ENCODE measurements around the gene KCNH5. TPM values are rescaled to one million over a fixed set of nuclear protein-coding genes. Genes with fewer than 3 reads are reported as not detected.

Gene KCNH5
- total and polyA plus RNA-seq, 2 experiments from 2014 or later, result 0.36 to 1.3 TPM

GRCh38 chr14:62745496-62745895 is 299.8 kb downstream of the KCNH5 start:
- Histone ChIP-seq H3K9me2 (replicated peaks; ENCODE audit: insufficient read depth) (no peaks in the 10 kb centered on the region), H3K27ac (no peak overlapping the region), H3K4me1 (ENCODE audit: insufficient read depth) (peaks cover 3% of the 10 kb centered on the region), H2AFZ (no peak overlapping the region), H3K9me3 (ENCODE audit: low read depth) (no peaks in the 10 kb centered on the region), H4K20me1 (ENCODE audit: insufficient read depth, poor library complexity, severe bottlenecking) (no peaks in the 10 kb centered on the region), H3K4me3 (no peak overlapping the region), H3K4me2 (no peak overlapping the region), H3K27me3 (no peaks in the 10 kb centered on the region), H3K79me2 (no peaks in the 10 kb centered on the region), H3K36me3 (replicated peaks; ENCODE audit: insufficient read depth, low read depth) (no peaks in the 10 kb centered on the region)
- 100% methylated on average over 1 of the region's 1 CpG for WGBS (ENCODE audit: low lambda C conversion rate, missing lambda C conversion rate)
- TF ChIP-seq EZH2 (IDR thresholded peaks at IDR 0.05; ENCODE audit: borderline replicate concordance) (no peak), CTCF (IDR thresholded peaks at IDR 0.05; ENCODE audit: poor library complexity) (no peak)
- DNase-seq (ENCODE audit: low spot score), result no peak

GRCh38 chr14:62743560-62743959 is 301.7 kb downstream of the KCNH5 start:
- no peak for DNase-seq (ENCODE audit: low spot score)

GRCh38 chr14:62743118-62743517 is 302.1 kb downstream of the KCNH5 start:
- Histone ChIP-seq H3K9me2 (replicated peaks; ENCODE audit: insufficient read depth) (no peaks in the 10 kb centered on the region), H3K4me1 (ENCODE audit: insufficient read depth) (peaks cover 10% of the 10 kb centered on the region), H4K20me1 (ENCODE audit: insufficient read depth, poor library complexity, severe bottlenecking) (no peaks in the 10 kb centered on the region), H3K27me3 (no peaks in the 10 kb centered on the region), H3K4me2 (no peak overlapping the region), H3K9me3 (ENCODE audit: low read depth) (no peaks in the 10 kb centered on the region), H3K27ac (no peak overlapping the region), H3K79me2 (no peaks in the 10 kb centered on the region), H2AFZ (no peak overlapping the region), H3K36me3 (replicated peaks; ENCODE audit: insufficient read depth, low read depth) (no peaks in the 10 kb centered on the region), H3K4me3 (no peak overlapping the region)
- no peak for DNase-seq (ENCODE audit: low spot score)
- WGBS (ENCODE audit: low lambda C conversion rate, missing lambda C conversion rate), result 96% methylated on average over 4 of the region's 4 CpGs
- no peak for TF ChIP-seq EZH2 (IDR thresholded peaks at IDR 0.05; ENCODE audit: borderline replicate concordance)
- TF ChIP-seq EZH2phosphoT487 (IDR thresholded peaks at IDR 0.05; ENCODE audit: low read depth, severe bottlenecking, unreplicated experiment), result no peak
- no peak for TF ChIP-seq CTCF (IDR thresholded peaks at IDR 0.05; ENCODE audit: poor library complexity)

More at GRCh38 chr14:62743560-62743959, 301.7 kb downstream of the KCNH5 start:
- H3K4me1 ChIP-seq (ENCODE audit: insufficient read depth), result peaks cover 10% of the 10 kb centered on the region
- no peak overlapping the region for H3K4me2 ChIP-seq
- H3K4me3 ChIP-seq, result no peak overlapping the region
- no peak overlapping the region for H3K27ac ChIP-seq
- 57% methylated on average over 2 of the region's 2 CpGs for WGBS (ENCODE audit: low lambda C conversion rate, missing lambda C conversion rate)
- H3K79me2 ChIP-seq, result no peaks in the 10 kb centered on the region
- H3K27me3 ChIP-seq, result no peaks in the 10 kb centered on the region
- no peaks in the 10 kb centered on the region for H3K36me3 ChIP-seq (replicated peaks; ENCODE audit: insufficient read depth, low read depth)
- no peaks in the 10 kb centered on the region for H3K9me2 ChIP-seq (replicated peaks; ENCODE audit: insufficient read depth)
- H3K9me3 ChIP-seq (ENCODE audit: low read depth), result no peaks in the 10 kb centered on the region
- no peaks in the 10 kb centered on the region for H4K20me1 ChIP-seq (ENCODE audit: insufficient read depth, poor library complexity, severe bottlenecking)
- TF ChIP-seq EZH2phosphoT487 (IDR thresholded peaks at IDR 0.05; ENCODE audit: low read depth, severe bottlenecking, unreplicated experiment), result no peak
- TF ChIP-seq CTCF (IDR thresholded peaks at IDR 0.05; ENCODE audit: poor library complexity), result no peak
- no peak for TF ChIP-seq EZH2 (IDR thresholded peaks at IDR 0.05; ENCODE audit: borderline replicate concordance)
- H2AFZ ChIP-seq, result no peak overlapping the region

- H2AFZ ChIP-seq, result no peak overlapping the region
- H3K27me3 ChIP-seq, result no peaks in the 10 kb centered on the region
- no peak overlapping the region for H3K4me2 ChIP-seq
- no peak overlapping the region for H3K27ac ChIP-seq
- DNase-seq (ENCODE audit: low spot score), result no peak
- H3K79me2 ChIP-seq, result no peaks in the 10 kb centered on the region
- WGBS (ENCODE audit: low lambda C conversion rate, missing lambda C conversion rate), result 45% methylated on average over 3 of the region's 3 CpGs
- H4K20me1 ChIP-seq (ENCODE audit: insufficient read depth, poor library complexity, severe bottlenecking), result no peaks in the 10 kb centered on the region
- no peaks in the 10 kb centered on the region for H3K9me2 ChIP-seq (replicated peaks; ENCODE audit: insufficient read depth)
- no peaks in the 10 kb centered on the region for H3K9me3 ChIP-seq (ENCODE audit: low read depth)
- no peaks in the 10 kb centered on the region for H3K36me3 ChIP-seq (replicated peaks; ENCODE audit: insufficient read depth, low read depth)
- peaks cover 10% of the 10 kb centered on the region for H3K4me1 ChIP-seq (ENCODE audit: insufficient read depth)
- TF ChIP-seq EZH2phosphoT487 (IDR thresholded peaks at IDR 0.05; ENCODE audit: low read depth, severe bottlenecking, unreplicated experiment) (no peak), EZH2 (IDR thresholded peaks at IDR 0.05; ENCODE audit: borderline replicate concordance) (no peak), CTCF (IDR thresholded peaks at IDR 0.05; ENCODE audit: poor library complexity) (no peak)
- no peak overlapping the region for H3K4me3 ChIP-seq
Measured at GRCh38 chr14:62739647-62740046, 305.6 kb downstream of the KCNH5 start.

All from hepatocyte (in vitro differentiated cells).